ENCODE data around the gene SLC17A1. TPM values are rescaled to one million over a fixed set of nuclear protein-coding genes. Genes with fewer than 3 reads are reported as not detected.

The SLC17A1 gene
- total and polyA plus RNA-seq, 10 of the 15 experiments (the other 5 are each of a cell fraction or from before 2014, with no cell fraction given), result not detected

DNA sequence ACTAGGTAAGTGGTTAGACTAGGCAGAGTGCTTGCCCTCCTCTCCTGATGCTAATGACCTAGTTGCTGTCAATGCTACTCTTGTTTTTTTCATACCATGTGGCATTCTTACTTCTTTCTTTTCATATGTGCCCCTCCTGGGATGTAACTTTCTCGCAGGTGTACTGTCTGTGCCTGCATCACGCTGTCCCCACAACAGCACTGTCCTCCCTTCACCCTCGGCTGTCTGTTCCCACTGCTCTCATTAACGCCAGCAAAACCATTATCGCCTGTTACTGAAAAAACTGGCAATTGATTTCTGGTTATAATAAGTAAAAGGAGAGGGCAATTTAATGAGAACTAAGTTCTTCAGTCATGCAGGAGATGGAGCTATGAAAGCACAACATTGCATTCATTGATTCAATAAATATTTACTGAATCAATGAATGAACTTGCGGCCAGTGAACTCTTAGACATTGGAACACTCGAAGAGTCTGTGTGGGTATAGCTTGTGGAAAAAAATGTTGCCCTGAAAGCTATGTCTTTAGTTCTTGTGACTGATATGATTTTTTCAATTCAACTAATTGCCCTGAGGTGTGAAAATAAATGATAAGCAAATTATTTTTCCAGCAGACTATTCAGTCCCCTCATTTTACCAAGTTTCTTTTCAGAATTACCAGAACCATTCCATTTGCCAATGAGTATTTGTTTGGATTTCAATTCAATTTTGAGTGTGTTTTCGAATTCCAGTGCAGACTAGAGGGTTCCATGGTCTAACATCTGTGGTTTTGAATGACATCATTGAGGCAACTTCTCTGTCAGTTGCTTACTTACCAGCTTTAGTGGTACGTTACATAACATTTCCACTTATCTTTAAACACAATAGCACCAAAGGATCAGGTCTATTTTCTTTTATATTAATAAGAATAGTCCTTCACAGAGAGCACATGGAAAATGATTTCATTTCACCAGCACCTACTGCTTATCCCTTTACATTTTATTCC, 75.2 kb downstream of the SLC17A1 start:
- POLR2A ChIA-PET, result no interaction called here
- H3K9me3 ChIP-seq (replicated peaks; ENCODE audit: control insufficient read depth, insufficient read depth, low read length), result no peaks in the 10 kb centered on the region
- intact Hi-C loops (cut with micrococcal nuclease; ENCODE audit: unreplicated experiment) (no loop called here), in situ Hi-C loops (cut with MboI) (no loop called here)
- no peak overlapping the region for H3K4me2 ChIP-seq (ENCODE audit: control insufficient read depth, insufficient read depth)
- DNase-seq (ENCODE audit: low read depth, low spot score), result no peak
- H3K36me3 ChIP-seq (ENCODE audit: control insufficient read depth in 2 of 2, insufficient read depth in 2 of 2, low read length in 1 of 2), result no peaks in the 10 kb centered on the region
- no peaks in the 10 kb centered on the region for H3K79me2 ChIP-seq (ENCODE audit: control insufficient read depth, insufficient read depth, low read length)
- no peak for ATAC-seq
- CTCF ChIA-PET, result interaction anchor here (0.6 kb wide), 1 partner anchor 146 kb away, joined by 3 read pairs; no protein-coding TSS in a partner anchor
- H2AFZ ChIP-seq (ENCODE audit: control insufficient read depth, low read depth, low read length), result no peak overlapping the region
- WGBS (ENCODE audit: insufficient coverage, insufficient replicate concordance, low lambda C conversion rate, missing lambda C conversion rate), result 30% methylated on average over 9 of the region's 9 CpGs
- no peak overlapping the region for H3K27ac ChIP-seq (ENCODE audit: control insufficient read depth, insufficient read depth)
- H4K20me1 ChIP-seq (ENCODE audit: control insufficient read depth, insufficient read depth), result no peaks in the 10 kb centered on the region
- RAD21 ChIA-PET (ENCODE audit: unreplicated experiment), result no interaction called here
- no peaks in the 10 kb centered on the region for H3K4me1 ChIP-seq (ENCODE audit: control insufficient read depth, insufficient read depth, low read length)
- no peak overlapping the region for H3K9ac ChIP-seq (ENCODE audit: control insufficient read depth, insufficient read depth, low read length)
- H3K27me3 ChIP-seq (replicated peaks in 1 of 2; ENCODE audit: control insufficient read depth in 2 of 2, insufficient read depth in 2 of 2, low read length in 1 of 2), result peaks cover 0 to 2% of the 10 kb centered on the region in 2 experiments; a peak in 2 of 4 replicates
- no TSS peak for BruUV-seq (replicated peaks)
- no peak overlapping the region for H3K4me3 ChIP-seq
- SMC1A ChIA-PET (ENCODE audit: uncharacterized antibody, unreplicated experiment), result interaction anchor here (0.6 to 1.0 kb wide), 2 partner anchors 32 to 246 kb away, joined by 3 read pairs; no protein-coding TSS in a partner anchor
- no peak for FAIRE-seq
- TF ChIP-seq PAX8 (IDR thresholded peaks at IDR 0.05), result no peak
- no peak for TF ChIP-seq KDM1A (IDR thresholded peaks at IDR 0.05; ENCODE audit: borderline replicate concordance)
- TF ChIP-seq RAD51 (IDR thresholded peaks at IDR 0.05), result no peak
- no peak for TF ChIP-seq SUPT20H (IDR thresholded peaks at IDR 0.05; ENCODE audit: borderline replicate concordance, control insufficient read depth, low read depth, low read length)
- no peak for TF ChIP-seq SP1 (IDR thresholded peaks at IDR 0.05; ENCODE audit: low read depth, low read length)
- TF ChIP-seq SMARCA5 (IDR thresholded peaks at IDR 0.05), result no peak
- no peak for TF ChIP-seq KAT2A (conservative IDR thresholded peaks at IDR 0.05; ENCODE audit: control insufficient read depth, low read depth, low read length)
- TF ChIP-seq PML (IDR thresholded peaks at IDR 0.05; ENCODE audit: low read length), result no peak
- no peak for TF ChIP-seq NR2F1 (conservative IDR thresholded peaks at IDR 0.05)
- TF ChIP-seq, protein P1, sequence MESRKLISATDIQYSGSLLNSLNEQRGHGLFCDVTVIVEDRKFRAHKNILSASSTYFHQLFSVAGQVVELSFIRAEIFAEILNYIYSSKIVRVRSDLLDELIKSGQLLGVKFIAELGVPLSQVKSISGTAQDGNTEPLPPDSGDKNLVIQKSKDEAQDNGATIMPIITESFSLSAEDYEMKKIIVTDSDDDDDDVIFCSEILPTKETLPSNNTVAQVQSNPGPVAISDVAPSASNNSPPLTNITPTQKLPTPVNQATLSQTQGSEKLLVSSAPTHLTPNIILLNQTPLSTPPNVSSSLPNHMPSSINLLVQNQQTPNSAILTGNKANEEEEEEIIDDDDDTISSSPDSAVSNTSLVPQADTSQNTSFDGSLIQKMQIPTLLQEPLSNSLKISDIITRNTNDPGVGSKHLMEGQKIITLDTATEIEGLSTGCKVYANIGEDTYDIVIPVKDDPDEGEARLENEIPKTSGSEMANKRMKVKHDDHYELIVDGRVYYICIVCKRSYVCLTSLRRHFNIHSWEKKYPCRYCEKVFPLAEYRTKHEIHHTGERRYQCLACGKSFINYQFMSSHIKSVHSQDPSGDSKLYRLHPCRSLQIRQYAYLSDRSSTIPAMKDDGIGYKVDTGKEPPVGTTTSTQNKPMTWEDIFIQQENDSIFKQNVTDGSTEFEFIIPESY (IDR thresholded peaks at IDR 0.05), result no peak
- TF ChIP-seq ATF7 (IDR thresholded peaks at IDR 0.05; ENCODE audit: low read depth), result no peak
- TF ChIP-seq, protein P2, sequence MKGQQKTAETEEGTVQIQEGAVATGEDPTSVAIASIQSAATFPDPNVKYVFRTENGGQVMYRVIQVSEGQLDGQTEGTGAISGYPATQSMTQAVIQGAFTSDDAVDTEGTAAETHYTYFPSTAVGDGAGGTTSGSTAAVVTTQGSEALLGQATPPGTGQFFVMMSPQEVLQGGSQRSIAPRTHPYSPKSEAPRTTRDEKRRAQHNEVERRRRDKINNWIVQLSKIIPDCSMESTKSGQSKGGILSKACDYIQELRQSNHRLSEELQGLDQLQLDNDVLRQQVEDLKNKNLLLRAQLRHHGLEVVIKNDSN (IDR thresholded peaks at IDR 0.05; ENCODE audit: borderline replicate concordance, extremely low read length, insufficient read depth, low read depth, low read length), result no peak
- TF ChIP-seq, protein P3, sequence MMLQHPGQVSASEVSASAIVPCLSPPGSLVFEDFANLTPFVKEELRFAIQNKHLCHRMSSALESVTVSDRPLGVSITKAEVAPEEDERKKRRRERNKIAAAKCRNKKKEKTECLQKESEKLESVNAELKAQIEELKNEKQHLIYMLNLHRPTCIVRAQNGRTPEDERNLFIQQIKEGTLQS (IDR thresholded peaks at IDR 0.05; ENCODE audit: borderline replicate concordance, extremely low read depth, low read depth, low read length), result no peak
- TF ChIP-seq IKZF1 (conservative IDR thresholded peaks at IDR 0.05), result no peak
- TF ChIP-seq SUZ12 (IDR thresholded peaks at IDR 0.05; ENCODE audit: unreplicated experiment), result no peak
- no peak for TF ChIP-seq SMAD1 (IDR thresholded peaks at IDR 0.05; ENCODE audit: low read depth, partially characterized antibody)
- TF ChIP-seq, protein P4, sequence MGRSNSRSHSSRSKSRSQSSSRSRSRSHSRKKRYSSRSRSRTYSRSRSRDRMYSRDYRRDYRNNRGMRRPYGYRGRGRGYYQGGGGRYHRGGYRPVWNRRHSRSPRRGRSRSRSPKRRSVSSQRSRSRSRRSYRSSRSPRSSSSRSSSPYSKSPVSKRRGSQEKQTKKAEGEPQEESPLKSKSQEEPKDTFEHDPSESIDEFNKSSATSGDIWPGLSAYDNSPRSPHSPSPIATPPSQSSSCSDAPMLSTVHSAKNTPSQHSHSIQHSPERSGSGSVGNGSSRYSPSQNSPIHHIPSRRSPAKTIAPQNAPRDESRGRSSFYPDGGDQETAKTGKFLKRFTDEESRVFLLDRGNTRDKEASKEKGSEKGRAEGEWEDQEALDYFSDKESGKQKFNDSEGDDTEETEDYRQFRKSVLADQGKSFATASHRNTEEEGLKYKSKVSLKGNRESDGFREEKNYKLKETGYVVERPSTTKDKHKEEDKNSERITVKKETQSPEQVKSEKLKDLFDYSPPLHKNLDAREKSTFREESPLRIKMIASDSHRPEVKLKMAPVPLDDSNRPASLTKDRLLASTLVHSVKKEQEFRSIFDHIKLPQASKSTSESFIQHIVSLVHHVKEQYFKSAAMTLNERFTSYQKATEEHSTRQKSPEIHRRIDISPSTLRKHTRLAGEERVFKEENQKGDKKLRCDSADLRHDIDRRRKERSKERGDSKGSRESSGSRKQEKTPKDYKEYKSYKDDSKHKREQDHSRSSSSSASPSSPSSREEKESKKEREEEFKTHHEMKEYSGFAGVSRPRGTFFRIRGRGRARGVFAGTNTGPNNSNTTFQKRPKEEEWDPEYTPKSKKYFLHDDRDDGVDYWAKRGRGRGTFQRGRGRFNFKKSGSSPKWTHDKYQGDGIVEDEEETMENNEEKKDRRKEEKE (IDR thresholded peaks at IDR 0.05), result no peak

Data from GM12878 (cell line).